ENCODE results near the gene LIN7B. TPM values are rescaled to one million over a fixed set of nuclear protein-coding genes. Genes with fewer than 3 reads are reported as not detected.
A peak's percentile ranks its signal among the peaks of the same experiment; 100 is the strongest.

Gene LIN7B
- total and polyA plus RNA-seq, 2 of the 8 experiments (the other 6 are each of a cell fraction or from before 2014, with no cell fraction given), result 4.1 to 4.2 TPM

- 0 out of 2 replicates have a peak, but pooled peaks have one; percentile 35 for TF ChIP-seq JUN (IDR thresholded peaks at IDR 0.05; ENCODE audit: low read depth, low read length)
- peak; percentile 74 for TF ChIP-seq TAF1 (IDR thresholded peaks at IDR 0.05; ENCODE audit: low read depth, low read length)
- TF ChIP-seq BRCA1 (IDR thresholded peaks at IDR 0.05; ENCODE audit: low read depth, low read length), result no peak
- TF ChIP-seq TAF7 (optimal IDR thresholded peaks at IDR 0.05; ENCODE audit: borderline replicate concordance, low read depth, low read length), result no peak
- no peak for TF ChIP-seq SP1 (IDR thresholded peaks at IDR 0.05; ENCODE audit: low read depth, low read length)
- TF ChIP-seq CHD1 (IDR thresholded peaks at IDR 0.05; ENCODE audit: low read depth, low read length), result 0 out of 2 replicates have a peak, but pooled peaks have one; percentile 75
- TF ChIP-seq CTBP2 (IDR thresholded peaks at IDR 0.05; ENCODE audit: borderline replicate concordance, insufficient read depth, insufficient read length, low read length), result no peak
Observed at GRCh38 chr19:49118565-49119410, 4.6 kb downstream of the LIN7B start, which contains the start of gene C19orf73 (continued).
